ENCODE data around the gene EPN2.

The EPN2 gene

GRCh38 chr17:19237389-19238166 is 412 bp downstream of the EPN2 start:
- intact Hi-C loops (cut with DNase I) = no loop called here
- peak in 6 of 10 donors; percentile 17 to 91 (median 58) for DNase-seq

GRCh38 chr17:19238167-19238505 is 970 bp downstream of the EPN2 start:
- intact Hi-C loops (cut with DNase I) = no loop called here
- DNase-seq = peak; percentile 20 to 88 (median 44)

- intact Hi-C loops (cut with DNase I) = no loop called here
- DNase-seq = peak in 5 of 10 donors; percentile 22 to 86 (median 40)
Observed at GRCh38 chr17:19239544-19239943, 2.4 kb downstream of the EPN2 start.

GRCh38 chr17:19242323-19242722 is 5.2 kb downstream of the EPN2 start:
- peak in 1 of 10 donors; percentile 13 for DNase-seq
- intact Hi-C loops (cut with DNase I) = no loop called here

GRCh38 chr17:19242926-19243325 is 5.8 kb downstream of the EPN2 start:
- intact Hi-C loops (cut with DNase I) = no loop called here
- peak in 3 of 10 donors; percentile 13 to 52 (median 23) for DNase-seq

GRCh38 chr17:19243838-19244237 is 6.7 kb downstream of the EPN2 start:
- DNase-seq = no peak
- intact Hi-C loops (cut with DNase I) = no loop called here

- intact Hi-C loops (cut with DNase I) = no loop called here
Observed at GRCh38 chr17:19244357-19244756, 7.2 kb downstream of the EPN2 start.

GRCh38 chr17:19244781-19245180 is 7.6 kb downstream of the EPN2 start:
- intact Hi-C loops (cut with DNase I) = no loop called here
- DNase-seq = peak in 1 of 10 donors; percentile 25

More at GRCh38 chr17:19244357-19244756, 7.2 kb downstream of the EPN2 start:
- DNase-seq = peak in 1 of 10 donors; percentile 34

GRCh38 chr17:19247473-19247872 is 10.3 kb downstream of the EPN2 start:
- DNase-seq = peak in 1 of 10 donors; percentile 49
- intact Hi-C loops (cut with DNase I) = no loop called here

GRCh38 chr17:19248151-19248927 is 11.2 kb downstream of the EPN2 start:
- no peak for DNase-seq
- intact Hi-C loops (cut with DNase I) = no loop called here

GRCh38 chr17:19248928-19249574 is 11.9 kb downstream of the EPN2 start:
- intact Hi-C loops (cut with DNase I) = no loop called here
- peak in 7 of 10 donors; percentile 31 to 92 (median 66) for DNase-seq

GRCh38 chr17:19249681-19250080 is 12.5 kb downstream of the EPN2 start:
- intact Hi-C loops (cut with DNase I) = no loop called here
- peak in 1 of 10 donors; percentile 26 for DNase-seq

GRCh38 chr17:19250421-19251173 is 13.4 kb downstream of the EPN2 start:
- DNase-seq = peak; percentile 70 to 97 (median 84)
- intact Hi-C loops (cut with DNase I) = no loop called here

GRCh38 chr17:19253112-19253511 is 15.9 kb downstream of the EPN2 start:
- no peak for DNase-seq
- intact Hi-C loops (cut with DNase I) = no loop called here

GRCh38 chr17:19254651-19255050 is 17.5 kb downstream of the EPN2 start:
- intact Hi-C loops (cut with DNase I) = no loop called here
- DNase-seq = peak in 2 of 10 donors; percentile 1 to 12

GRCh38 chr17:19255279-19255678 is 18.1 kb downstream of the EPN2 start:
- intact Hi-C loops (cut with DNase I) = no loop called here
- DNase-seq = peak in 1 of 10 donors; percentile 2

- intact Hi-C loops (cut with DNase I) = no loop called here
- no peak for DNase-seq
Observed at GRCh38 chr17:19258371-19258770, 21.2 kb downstream of the EPN2 start.

- intact Hi-C loops (cut with DNase I) = no loop called here
Observed at GRCh38 chr17:19260958-19261357, 23.8 kb downstream of the EPN2 start.

GRCh38 chr17:19261426-19261825 is 24.3 kb downstream of the EPN2 start:
- intact Hi-C loops (cut with DNase I) = no loop called here

More at GRCh38 chr17:19260958-19261357, 23.8 kb downstream of the EPN2 start:
- DNase-seq = no peak

More at GRCh38 chr17:19261426-19261825, 24.3 kb downstream of the EPN2 start:
- no peak for DNase-seq

Data from posterior cingulate gyrus (tissue), 11 donors.